NOMO-1 treated with dmso at 0.1 percent for 144 hours (cell line): ENCODE results near the gene CREB5.
"Not testable (repeated sequence)": the region's sequence is repeated elsewhere in the genome, so short reads cannot be mapped to it uniquely, and the experiment has no call there.

ENCODE experiments used
- DNase-seq: peaks from one replicate; lab custom pipeline; 2025; ENCODE audit not compliant: unreplicated experiment; lab: John Stamatoyannopoulos, UW

The CREB5 gene, protein sequence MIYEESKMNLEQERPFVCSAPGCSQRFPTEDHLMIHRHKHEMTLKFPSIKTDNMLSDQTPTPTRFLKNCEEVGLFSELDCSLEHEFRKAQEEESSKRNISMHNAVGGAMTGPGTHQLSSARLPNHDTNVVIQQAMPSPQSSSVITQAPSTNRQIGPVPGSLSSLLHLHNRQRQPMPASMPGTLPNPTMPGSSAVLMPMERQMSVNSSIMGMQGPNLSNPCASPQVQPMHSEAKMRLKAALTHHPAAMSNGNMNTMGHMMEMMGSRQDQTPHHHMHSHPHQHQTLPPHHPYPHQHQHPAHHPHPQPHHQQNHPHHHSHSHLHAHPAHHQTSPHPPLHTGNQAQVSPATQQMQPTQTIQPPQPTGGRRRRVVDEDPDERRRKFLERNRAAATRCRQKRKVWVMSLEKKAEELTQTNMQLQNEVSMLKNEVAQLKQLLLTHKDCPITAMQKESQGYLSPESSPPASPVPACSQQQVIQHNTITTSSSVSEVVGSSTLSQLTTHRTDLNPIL

DNA sequence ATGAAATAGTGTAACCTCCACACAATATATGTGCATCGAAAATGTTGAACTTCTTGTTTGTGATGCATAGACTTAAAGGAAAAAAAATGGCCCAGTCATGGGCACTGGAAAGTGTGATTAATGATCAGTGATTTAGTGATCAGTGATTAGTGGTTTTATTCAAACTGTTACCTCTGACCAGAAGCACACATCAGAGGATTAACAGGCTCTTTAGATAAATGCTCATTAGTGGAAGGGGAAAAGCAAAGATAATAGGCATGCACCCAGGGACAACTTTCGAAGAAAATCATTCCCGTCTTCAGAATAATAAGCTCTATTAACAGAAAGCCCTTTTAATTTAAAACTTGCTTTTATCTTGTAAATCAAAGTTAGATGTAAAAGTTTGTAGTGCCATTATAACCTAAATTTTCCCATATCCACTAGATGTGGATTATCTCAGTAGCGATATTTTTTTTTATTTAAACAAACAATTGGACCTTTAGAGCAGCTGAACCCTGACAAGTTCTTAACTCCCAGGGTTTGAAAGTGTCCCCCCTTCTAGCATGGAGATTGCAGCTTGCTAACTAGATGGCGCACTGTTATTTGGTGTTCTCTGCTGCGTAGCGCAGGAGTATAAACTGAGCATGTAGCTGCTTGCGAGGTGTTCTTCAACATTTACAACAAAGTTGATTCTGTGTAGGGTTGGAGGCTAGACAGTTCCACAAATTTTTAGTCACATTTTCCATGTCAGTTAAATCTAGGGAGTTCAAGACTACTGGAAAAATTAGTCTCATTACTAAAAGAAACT lies at the start of gene CREB5:
Gene CREB5 (plus strand): TSS at position 643 of the 787 bp plus-strand sequence. CDS start 397 bp downstream, outside the sequence.
- no peak for DNase-seq

DNA sequence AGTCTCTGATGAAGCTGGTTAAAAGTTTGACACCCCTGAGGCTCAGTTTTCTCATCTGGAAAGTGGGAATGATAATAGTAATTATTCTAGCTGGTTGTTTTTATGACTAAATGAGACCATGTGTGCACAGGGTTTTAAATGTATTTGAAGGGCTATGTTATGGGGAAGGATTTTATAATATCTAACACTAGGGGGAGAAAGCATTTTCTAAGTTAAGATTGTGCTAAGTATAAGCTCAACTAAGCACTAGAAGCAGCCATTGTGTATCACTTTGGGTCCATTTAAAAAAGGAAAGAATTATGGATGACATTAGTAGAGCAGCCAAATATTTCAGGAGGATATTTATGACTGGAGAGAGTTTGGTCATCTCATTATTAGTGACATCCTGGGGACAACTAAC lies 49.5 kb upstream of the CREB5 start:
- no peak for DNase-seq

DNA sequence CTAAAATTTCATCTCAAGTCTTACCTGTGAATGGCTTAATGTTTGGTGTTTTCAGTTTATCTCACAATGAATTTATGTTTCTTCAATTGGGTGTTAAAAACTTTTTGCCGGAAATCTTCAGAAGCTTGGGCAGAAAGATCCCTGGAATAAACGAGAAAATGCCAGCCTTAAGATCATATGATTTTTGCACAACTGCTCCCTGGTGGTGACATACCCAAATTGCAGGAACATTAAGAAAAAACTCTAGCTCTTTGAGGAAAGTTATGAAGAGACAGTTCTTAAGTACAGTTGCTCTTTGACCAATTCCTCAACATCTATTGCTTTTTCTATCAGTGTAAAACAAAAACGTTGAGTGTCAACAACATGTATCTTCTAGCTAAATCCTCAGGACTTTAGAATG lies 48.2 kb upstream of the CREB5 start:
- DNase-seq, result no peak

DNA sequence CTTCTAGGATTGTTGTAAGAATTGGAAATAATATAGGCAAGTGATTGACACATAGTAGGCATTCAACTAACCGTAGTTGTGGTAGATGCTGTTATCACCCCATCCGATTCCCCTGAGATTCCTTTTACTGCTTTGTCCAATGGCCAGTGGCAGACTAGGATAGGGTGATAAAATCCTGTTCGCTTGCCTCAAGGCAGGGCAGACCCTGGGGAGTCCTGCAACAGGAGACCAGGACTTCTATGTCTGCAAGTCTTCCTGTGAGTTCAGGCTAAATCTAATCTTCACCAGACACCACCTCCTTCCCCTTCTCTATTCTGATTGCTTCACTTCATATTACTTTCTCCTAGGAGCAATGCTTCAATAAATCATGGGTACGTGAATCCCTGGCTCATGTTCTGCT lies 42.8 kb upstream of the CREB5 start:
- DNase-seq, result no peak

DNA sequence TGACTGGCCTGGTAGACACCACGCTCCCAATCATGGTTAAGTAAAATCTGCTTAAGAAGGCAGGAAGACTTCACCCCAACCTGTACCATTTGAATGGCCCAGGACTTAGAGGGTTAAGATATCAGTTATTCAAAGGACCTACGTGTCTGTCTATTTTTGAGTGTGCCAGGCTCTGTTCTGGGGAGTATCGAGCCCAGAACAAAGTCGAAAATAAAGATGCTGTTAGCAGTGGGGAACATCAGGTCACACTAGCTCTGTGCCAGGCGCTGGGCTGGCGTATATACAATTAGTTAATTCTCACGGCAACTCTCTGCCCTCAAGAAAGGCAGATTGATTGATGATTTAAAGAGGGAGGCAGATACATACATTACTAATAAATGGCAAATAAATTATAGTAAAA lies 40.5 kb upstream of the CREB5 start:
- DNase-seq, result no peak

DNA sequence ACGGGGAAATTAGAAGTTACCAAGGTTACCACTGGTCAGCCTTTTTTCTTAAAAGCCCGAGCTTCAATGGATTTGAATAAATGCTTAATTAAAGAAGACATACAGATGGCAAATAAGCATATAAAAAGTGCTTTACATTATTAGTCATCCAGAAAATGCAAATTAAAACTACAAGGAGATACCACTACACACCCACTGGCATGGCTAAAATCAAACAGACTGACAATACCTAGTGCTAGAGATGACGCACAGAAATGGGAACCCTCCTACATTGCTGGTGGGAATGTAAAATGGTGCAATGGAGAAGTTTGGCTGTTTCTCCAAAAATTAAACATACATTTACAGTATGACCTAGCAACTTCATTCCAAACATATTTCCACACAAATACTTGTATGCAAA lies 38.3 kb upstream of the CREB5 start:
- no peak for DNase-seq

DNA sequence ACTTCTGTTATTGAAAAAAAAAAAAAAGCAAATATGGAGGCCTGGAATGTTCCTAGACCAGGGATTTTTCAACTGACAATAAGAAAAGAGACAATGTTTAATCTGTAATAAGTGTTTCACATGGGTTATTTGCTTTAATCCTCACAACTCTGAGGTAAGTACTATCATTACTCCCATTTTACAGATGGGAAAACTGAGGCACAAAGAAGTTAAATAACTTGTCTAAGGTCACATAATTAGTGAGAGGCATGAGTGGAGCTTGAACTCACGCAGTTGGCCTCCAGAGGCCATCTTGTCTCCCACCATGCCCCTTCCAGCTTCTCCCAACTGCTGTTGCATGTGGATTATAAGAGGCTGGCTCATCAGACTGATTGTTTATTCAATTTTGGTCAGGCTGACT lies 36.6 kb upstream of the CREB5 start:
- no peak for DNase-seq

DNA sequence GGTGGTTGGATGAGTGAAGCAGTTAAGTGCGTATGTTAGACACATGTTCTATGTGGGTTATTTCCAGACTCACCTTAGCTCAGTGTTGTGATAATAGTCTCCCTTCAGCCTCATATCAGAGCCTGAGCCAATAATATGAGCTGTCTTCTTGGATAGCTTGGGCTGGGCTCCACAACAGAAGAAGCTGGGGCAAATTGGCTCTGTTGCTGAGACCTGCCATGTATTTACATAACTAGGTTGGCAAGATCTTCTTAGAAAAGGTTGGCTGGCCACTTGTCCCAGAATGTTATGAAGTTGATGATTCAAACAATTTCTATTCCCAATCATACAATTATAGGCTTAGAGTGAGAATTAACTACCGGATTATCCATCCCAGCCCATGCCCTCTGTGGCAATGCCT lies 35.7 kb upstream of the CREB5 start:
- no peak for DNase-seq

DNA sequence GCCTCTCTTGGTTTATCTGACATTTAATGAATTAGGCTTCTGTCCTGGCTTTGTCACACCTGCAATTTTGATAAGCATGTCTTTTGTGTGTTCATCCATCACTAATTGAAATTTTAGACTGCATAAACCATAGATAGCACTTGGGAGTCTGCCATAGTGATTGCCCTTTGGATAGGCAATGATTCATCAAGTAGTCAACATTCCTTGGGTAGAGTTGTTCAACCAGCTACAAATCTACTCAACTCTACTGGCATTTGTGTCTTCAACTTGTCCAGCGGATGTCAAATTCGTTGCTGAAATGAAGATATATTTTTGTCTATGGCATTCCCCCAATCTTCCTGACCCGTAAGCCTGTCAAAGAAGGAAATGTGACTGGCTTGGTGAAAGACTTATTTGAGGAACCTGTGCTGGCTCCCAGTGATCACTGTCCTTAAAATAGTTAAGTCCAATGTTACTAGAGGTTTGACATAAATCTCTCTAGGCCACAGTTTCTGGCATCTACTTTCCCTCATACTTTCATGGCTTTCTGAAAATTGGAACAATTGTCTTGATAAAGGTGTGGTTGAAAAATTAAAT lies 33.7 kb upstream of the CREB5 start:
- no peak for DNase-seq

DNA sequence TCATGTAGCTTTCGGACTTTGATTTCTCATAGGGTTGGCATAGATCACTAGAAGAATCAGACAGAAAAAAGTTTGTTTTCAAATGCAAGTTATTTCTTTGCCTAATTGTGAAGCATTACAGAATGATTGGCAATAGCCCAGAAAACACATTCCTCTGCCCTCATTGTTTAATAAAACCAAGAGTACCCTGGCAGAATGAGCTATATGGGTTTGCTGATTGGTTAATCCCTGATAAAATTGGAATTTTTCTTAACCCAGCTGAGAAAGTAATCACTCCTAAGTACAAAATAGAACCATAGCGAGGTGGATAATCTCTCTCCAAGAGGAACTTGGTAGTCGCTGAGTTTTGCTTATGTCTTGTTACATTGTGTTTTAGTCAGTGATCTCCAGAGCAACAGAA lies 30.9 kb upstream of the CREB5 start:
- DNase-seq, result no peak

DNA sequence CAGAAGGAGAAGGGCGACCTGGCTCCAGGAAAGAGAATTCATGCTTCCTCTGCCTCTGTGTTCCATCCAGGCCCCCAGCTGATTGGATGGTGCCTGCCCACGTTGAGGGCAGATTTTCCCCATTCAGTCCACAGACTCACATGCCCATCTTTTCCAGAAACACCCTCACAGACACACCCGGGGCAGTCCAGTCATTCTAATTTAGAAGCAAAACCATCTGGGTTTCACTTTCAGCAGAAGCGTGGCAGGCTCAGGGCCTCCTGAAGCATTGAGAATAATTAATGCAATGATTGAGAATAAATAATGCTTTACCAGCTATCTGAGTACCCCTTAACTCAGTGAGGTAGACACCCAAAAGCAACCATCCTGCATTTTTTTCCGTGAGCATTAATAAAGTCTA lies 30.2 kb upstream of the CREB5 start:
- no peak for DNase-seq

DNA sequence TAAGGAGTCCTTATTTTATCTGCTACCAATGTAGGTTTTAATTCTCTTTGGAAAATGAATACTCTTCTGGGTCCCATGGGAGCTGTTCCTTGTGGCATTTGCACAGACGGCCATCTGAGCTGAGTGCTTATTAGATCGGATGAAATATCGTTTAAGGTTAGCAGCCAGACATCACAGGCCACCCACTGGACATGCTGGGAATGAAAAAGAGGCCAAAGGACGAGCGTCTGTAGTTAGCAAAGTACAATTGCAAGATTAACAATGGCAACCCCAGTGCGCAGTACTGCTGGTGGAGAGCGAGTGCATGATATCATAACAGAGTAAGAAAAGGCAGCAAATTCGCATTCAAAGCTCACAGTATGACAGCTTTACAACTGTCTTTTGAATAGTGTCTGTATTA lies 28.3 kb upstream of the CREB5 start:
- no peak for DNase-seq

DNA sequence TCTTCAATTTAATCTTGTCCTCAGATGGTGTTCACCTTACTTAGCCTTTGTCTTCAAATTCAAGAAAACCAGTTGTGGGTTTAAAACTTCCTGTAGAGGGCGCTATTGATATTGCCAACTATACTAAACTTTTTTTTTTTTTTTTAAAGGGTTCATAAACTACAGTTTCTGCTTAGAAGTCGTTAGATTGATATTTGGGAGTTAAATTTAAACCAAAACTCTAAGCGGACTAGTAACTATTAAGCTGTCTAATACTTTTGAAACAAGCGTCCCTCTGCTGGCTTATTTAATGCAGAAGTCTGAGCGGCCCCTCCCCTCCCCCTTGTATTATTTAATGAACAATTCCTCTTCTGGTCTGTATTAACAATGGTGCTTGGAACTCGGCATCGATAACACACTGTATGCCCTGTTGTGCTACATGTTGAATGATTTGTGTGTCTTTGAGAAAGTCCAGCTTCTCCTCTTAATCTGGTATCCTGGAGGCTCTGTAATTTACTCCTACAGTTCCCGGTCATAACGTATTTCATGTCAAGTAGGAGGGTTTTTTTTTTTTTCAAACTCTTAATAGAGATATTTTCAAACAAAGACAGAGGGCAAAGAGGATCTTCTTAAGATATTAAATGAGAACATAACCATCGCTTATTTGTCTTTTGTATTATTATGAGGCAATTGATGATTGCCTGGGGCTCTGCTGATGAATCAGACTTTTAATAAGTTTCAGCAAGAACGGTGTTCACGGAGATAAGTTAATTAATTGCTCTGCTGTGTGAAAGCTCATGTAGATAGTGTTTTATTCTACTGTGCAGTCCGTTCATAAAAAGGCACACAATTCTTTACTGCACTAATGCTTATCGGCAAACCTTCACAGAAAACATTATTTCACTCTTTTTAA lies 22.6 kb upstream of the CREB5 start:
- DNase-seq, result peak; percentile 33

DNA sequence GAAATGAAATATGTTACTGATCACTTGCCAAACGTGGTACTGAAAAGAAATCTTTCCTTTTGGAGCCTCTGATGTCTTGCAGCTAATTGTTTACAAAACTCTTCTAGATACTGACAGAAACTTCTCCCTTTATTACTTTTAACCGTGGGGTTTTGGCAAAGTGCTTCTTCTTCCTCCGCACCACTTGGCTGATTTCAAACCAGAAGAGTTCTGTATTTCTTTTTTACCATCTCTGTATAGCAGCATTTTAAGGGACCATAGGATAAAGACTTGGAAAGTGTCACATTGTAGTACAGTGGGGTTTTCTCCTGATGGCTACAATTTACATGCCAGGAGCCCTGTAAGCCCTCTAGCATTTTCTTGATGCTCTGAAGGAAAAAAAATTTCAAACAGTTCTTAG lies 21.9 kb upstream of the CREB5 start:
- no peak for DNase-seq

DNA sequence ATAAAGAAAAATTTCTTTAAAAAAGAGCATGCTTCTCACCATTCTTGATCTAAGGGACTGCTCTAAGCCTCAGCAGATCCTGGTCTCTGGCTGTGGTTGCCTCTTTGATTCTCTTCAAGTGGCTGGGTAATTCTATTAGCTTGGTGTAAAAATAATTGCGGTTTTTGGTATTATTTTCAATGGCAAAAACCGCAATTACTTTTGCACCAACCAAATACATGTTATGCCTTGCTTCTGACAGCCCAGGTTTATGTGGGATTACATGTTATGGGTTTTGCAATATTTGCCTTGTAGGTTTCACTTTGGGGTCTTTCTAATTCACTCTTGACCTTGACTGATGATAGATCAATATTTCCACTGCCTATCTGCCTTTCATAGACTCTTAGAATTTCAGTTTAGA lies 20.0 kb upstream of the CREB5 start:
- DNase-seq, result no peak

DNA sequence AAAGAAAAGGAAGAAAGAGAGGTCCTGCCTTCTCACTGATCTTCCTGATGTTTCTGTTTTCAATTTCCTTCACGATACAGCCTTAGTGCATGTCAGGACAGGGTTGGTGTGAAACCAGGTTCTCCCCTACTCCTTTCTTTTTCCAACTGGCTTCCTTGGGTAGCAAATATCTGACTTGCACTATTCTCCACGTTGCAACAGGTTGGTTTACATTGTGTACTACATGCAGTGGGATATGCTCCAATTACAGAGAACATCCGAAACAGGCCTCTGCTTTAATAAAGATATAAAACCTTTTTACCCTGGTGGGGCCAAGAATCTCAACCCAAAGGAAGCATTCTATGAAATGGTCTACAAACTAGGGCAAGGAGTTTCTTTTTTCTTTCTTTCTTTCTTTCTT lies 16.9 kb upstream of the CREB5 start:
- no peak for DNase-seq

DNA sequence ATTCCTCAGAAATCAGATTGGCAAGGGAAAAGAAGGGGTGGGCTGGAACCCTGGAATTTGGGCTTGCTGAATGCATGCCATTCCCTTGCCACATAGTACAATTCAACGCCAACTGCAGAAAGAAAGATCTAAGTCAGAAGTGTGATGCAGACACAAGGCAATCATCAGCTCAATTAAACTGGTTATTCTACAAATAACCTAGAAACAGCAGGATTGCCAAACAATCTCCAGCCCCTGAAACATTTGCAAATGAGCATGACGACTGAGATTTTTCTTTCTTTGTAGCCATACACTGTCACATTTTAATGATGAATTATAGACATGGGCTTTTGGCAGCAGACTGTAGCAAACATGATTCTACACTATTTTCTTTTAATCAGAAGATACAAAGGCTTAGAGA lies 16.5 kb upstream of the CREB5 start:
- no peak for DNase-seq

DNA sequence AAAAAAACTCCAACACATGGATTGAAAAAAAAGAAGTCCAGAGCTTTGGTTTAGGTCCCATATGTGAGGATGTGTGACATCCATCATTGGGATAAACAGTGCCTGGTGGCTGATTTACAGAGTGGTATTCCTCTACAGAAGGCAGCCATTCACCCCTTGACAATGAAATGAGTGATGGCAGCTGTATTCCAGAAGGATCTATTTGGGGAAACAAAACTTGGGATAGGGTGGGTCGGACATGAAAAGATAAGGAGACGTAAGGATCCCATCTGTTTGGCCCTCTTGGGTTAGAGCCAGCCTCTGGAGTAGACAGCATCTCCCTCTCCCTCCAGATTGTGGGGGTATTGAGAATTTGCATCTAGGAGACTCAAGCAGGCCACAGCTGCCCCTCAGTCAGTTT lies 15.2 kb upstream of the CREB5 start:
- no peak for DNase-seq

DNA sequence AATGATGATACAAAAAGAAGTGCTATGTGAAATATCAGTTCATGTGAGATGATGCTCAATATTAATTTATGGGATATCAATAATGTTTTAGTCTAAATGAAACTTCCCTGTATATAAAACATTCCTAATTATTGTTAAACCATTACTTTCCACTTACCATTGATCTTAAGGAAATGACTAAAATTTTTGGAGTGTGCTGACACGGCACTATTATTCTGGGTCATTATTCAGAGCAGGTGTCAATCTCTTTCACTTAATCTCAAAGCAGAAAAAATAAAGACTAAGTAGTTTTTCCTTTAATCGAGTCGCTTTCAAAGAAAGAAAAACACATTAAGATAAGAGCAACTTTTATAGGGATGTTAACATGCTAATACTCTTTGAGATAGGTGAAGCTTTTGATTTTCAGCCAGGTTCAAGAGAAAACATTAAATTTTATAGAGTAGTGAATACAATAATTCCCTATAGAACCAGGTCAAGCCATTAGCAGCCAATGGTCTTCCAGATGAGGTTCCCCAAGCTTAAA lies 11.4 kb upstream of the CREB5 start:
- no peak for DNase-seq

DNA sequence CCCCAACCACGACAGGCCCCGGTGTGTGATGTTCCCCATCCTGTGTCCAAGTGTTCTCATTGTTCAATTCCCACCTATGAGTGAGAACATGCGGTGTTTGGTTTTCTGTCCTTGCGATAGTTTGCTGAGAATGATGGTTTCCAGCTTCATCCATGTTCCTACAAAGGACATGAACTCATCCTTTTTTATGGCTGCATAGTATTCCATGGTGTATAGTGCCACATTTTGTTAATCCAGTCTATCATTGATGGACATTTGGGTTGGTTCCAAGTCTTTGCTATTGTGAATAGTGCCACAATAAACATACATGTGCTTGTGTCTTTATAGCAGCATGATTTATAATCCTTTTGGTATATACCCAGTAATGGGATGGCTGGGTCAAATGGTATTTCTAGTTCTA lies 10.8 kb upstream of the CREB5 start:
- not testable (repeated sequence) for DNase-seq

DNA sequence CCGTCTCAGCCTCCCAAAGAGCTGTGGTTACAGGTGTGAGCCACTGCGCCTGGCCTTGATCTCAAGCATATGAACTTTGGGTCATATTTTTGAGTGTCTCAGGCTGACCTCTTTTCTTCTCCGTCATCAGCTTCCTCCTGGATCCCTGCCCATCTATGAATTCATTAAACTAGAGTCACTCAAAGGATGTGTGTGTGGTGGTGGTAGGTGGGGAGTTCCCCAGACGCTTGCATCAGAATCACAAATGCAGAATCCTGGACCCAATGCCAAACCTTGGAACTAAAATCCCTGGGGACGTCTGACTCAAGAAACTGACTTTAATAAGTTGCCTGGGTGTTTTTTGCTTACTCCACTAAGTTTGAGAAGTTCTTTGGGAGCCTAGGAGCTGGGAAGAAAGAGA lies 6.7 kb upstream of the CREB5 start:
- DNase-seq, result no peak
